GM12878 (cell line): ENCODE results near the gene KIN. TPM values are rescaled to one million over a fixed set of nuclear protein-coding genes. Genes with fewer than 3 reads are reported as not detected.

Source experiments
- BACH1 ChIP-seq: fragments of 450-650 bp; IDR thresholded peaks from 2 replicates; pipeline ENCODE4 v1.6.1; 2017; ENCODE audit warnings: mild to moderate bottlenecking, borderline replicate concordance
- BCL3 ChIP-seq: IDR thresholded peaks from 2 replicates; pipeline ENCODE4 v1.6.1; 2011; ENCODE audit warnings: borderline replicate concordance, low read depth, mild to moderate bottlenecking, moderate library complexity, low read length; ENCODE audit not compliant: insufficient read depth, poor library complexity, severe bottlenecking
- BCLAF1 ChIP-seq: fragments of 450-650 bp; IDR thresholded peaks from 2 replicates; pipeline ENCODE4 v1.6.1; 2017; ENCODE audit warnings: antibody characterized with exemption, mild to moderate bottlenecking, moderate library complexity
- EGR1 ChIP-seq, 2 experiments: IDR thresholded peaks; 1 replicate in 1 of 2; 2 replicates in 1 of 2; pipeline ENCODE4 v1.6.1; 2011 to 2012; ENCODE audit warnings: low read depth in 2 of 2, low read length in 2 of 2, borderline replicate concordance in 1 of 2, mild to moderate bottlenecking in 1 of 2, moderate library complexity in 1 of 2
- FOS ChIP-seq: IDR thresholded peaks from 3 replicates; pipeline ENCODE4 v1.6.1; 2011; ENCODE audit warnings: borderline replicate concordance; ENCODE audit not compliant: insufficient read length; ENCODE audit errors: extremely low read depth
- FOXM1 ChIP-seq: IDR thresholded peaks from 2 replicates; pipeline ENCODE4 v1.6.1; 2012; ENCODE audit warnings: low read depth, mild to moderate bottlenecking, inconsistent platforms, low read length, moderate library complexity
- HDAC6 ChIP-seq: fragments of 200-600 bp; sonication (generic); IDR thresholded peaks from one replicate; pipeline ENCODE4 v1.8.0; 2017; ENCODE audit warnings: antibody characterized with exemption; ENCODE audit not compliant: unreplicated experiment
- HDGF ChIP-seq: fragments of 450-650 bp; IDR thresholded peaks from 2 replicates; pipeline ENCODE4 v1.6.1; 2016; ENCODE audit warnings: antibody characterized with exemption
- KAT2A ChIP-seq: conservative IDR thresholded peaks from 2 replicates; pipeline ENCODE4 v1.6.1; 2011; ENCODE audit warnings: low read depth, low read length; ENCODE audit not compliant: control insufficient read depth
- KLF5 ChIP-seq: fragments of 450-650 bp; IDR thresholded peaks from 2 replicates; pipeline ENCODE4 v1.6.1; 2014; ENCODE audit warnings: mild to moderate bottlenecking; ENCODE audit not compliant: partially characterized antibody
- MXI1 ChIP-seq: fragments of 150-350 bp; IDR thresholded peaks from 2 replicates; pipeline ENCODE4 v1.6.1; 2011; ENCODE audit warnings: low read depth, mild to moderate bottlenecking, inconsistent platforms, low read length, improper control_type of control experiment
- PBX3 ChIP-seq: IDR thresholded peaks from 2 replicates; pipeline ENCODE4 v1.6.1; 2011; ENCODE audit warnings: mild to moderate bottlenecking, low read depth, low read length, moderate library complexity; ENCODE audit not compliant: insufficient replicate concordance
- PKNOX1 ChIP-seq: fragments of 450-650 bp; IDR thresholded peaks from 2 replicates; pipeline ENCODE4 v1.6.1; 2016; ENCODE audit warnings: mild to moderate bottlenecking
- TCF7 ChIP-seq: IDR thresholded peaks from 2 replicates; pipeline ENCODE4 v1.6.1; 2014; ENCODE audit warnings: antibody characterized with exemption, borderline replicate concordance
- YY1 ChIP-seq: IDR thresholded peaks from 2 replicates; pipeline ENCODE4 v1.6.1; 2011; ENCODE audit warnings: low read depth, mild to moderate bottlenecking, low read length
- ZNF384 ChIP-seq: IDR thresholded peaks from 2 replicates; pipeline ENCODE4 v1.6.1; 2012; ENCODE audit warnings: low read depth, mild to moderate bottlenecking, low read length, improper control_type of control experiment, borderline replicate concordance
- ZNF592 ChIP-seq: fragments of 450-650 bp; IDR thresholded peaks from 2 replicates; pipeline ENCODE4 v1.6.1; 2017; ENCODE audit warnings: mild to moderate bottlenecking, moderate library complexity
- ZZZ3 ChIP-seq: IDR thresholded peaks from 2 replicates; pipeline ENCODE4 v1.6.1; 2011; ENCODE audit warnings: low read depth; ENCODE audit not compliant: control insufficient read depth, insufficient read length
- polyA plus RNA-seq, 11 experiments: library from polyadenylated mRNA; depleted of rRNA in 4 of 11; unstranded in 6 of 11; stranded (reverse) in 5 of 11; fragments of >200 nt; fragmentation: Nextera tagmentation in 4 of 11; fragmentation: Illumina TruSeq in 1 of 11; extraction: Ambion mirVana in 4 of 11; extraction: Trizol in 1 of 11; gene quantifications; 1 replicate in 1 of 11; 2 replicates in 10 of 11; pipeline versions ENCODE4 v1.2.1 to v1.2.3, GENCODE V29; 2011 to 2016; ENCODE audit warnings: inconsistent platforms in 2 of 11, missing spikeins in 2 of 11, low read depth in 1 of 11
- total RNA-seq, 4 experiments: library from RNA; depleted of rRNA in 3 of 4; stranded (reverse); fragments of >200 nt in 3 of 4; fragmentation: Illumina TruSeq in 1 of 4; extraction: Trizol in 1 of 4; gene quantifications; 2 replicates each; pipeline versions ENCODE4 v1.2.1 to v1.2.3, GENCODE V29; 2013 to 2021

Gene KIN
- total and polyA plus RNA-seq, 10 of the 15 experiments (the other 5 are each of a cell fraction or from before 2014, with no cell fraction given), result 6.8 to 33.2 (median 11.3) TPM

GRCh38 chr10:7787857-7788638 lies at the start of gene KIN, which contains the start of gene ATP5F1C (continued):
- TF ChIP-seq KLF5 (no peak), ZNF384 (no peak), HDGF (peak; percentile 97), ZNF592 (no peak), YY1 (peak; percentile 85), BCL3 (no peak), BACH1 (no peak; the same call in 1 of the 2 replicates), HDAC6 (no peak), KAT2A (no peak), PBX3 (no peak), MXI1 (peak; percentile 25; the same call in 1 of the 2 replicates), PKNOX1 (peak; percentile 63), BCLAF1 (no peak), EGR1 (IDR thresholded peaks at IDR 0.05; ENCODE audit: borderline replicate concordance in 1 of 2, low read depth in 2 of 2, low read length in 2 of 2) (no peak), ZZZ3 (no peak), FOXM1 (no peak), FOS (no peak), TCF7 (no peak)
